Right hindlimb (tissue), 1 donor: ENCODE data around the gene LYZ.

Experiments
- DNase-seq: peaks from one replicate; pipeline ENCODE4 v3.0.0-alpha.2; 2018

The LYZ gene

GRCh38 chr12:69389831-69390230 lies 41.6 kb downstream of the LYZ start:
- no peak for DNase-seq

GRCh38 chr12:69392179-69392928 lies 44.2 kb downstream of the LYZ start:
- DNase-seq = no peak

- DNase-seq = no peak
These were observed 47.9 kb downstream of the LYZ start for GRCh38 chr12:69396041-69396440.

GRCh38 chr12:69396963-69397362 lies 48.8 kb downstream of the LYZ start:
- no peak for DNase-seq

GRCh38 chr12:69397978-69398377 lies 49.8 kb downstream of the LYZ start:
- no peak for DNase-seq

GRCh38 chr12:69401940-69402339 lies 53.8 kb downstream of the LYZ start:
- no peak for DNase-seq
